ENCODE data around the gene SMC3. TPM values are rescaled to one million over a fixed set of nuclear protein-coding genes. Genes with fewer than 3 reads are reported as not detected.

Gene SMC3
- total and polyA plus RNA-seq, 12 donors, result 11.1 to 23.5 (median 20.0) TPM

- intact Hi-C loops (cut with DNase I), result loop anchor here in 1 of 10 donors (10.0 kb wide), 1 partner anchor 329 kb away; no protein-coding TSS in a partner anchor
- no peak for TF ChIP-seq CTCF (IDR thresholded peaks at IDR 0.05)
- Histone ChIP-seq H3K4me3 (no peak overlapping the region), H3K9me3 (no peaks in the 10 kb centered on the region), H3K4me1 (peaks cover 0 to 47% (median 22%) of the 10 kb centered on the region in 9 donors), H3K27ac (peak overlapping the region in 1 of 10 donors; percentile 4), H3K27me3 (no peaks in the 10 kb centered on the region), H3K36me3 (peaks cover 0 to 78% (median 25%) of the 10 kb centered on the region in 9 donors)
- DNase-seq (no peak), ATAC-seq (no peak)
- WGBS, 2 donors, result 73 to 75% methylated on average over 5 of the region's 5 CpGs
These were observed 8.7 kb downstream of the SMC3 start for GRCh38 chr10:110576220-110576619.

- peaks cover 0 to 40% (median 15%) of the 10 kb centered on the region in 9 donors for H3K4me1 ChIP-seq
- H3K27ac ChIP-seq, result no peak overlapping the region
- intact Hi-C loops (cut with DNase I), result loop anchor here in 1 of 10 donors (10.0 kb wide), 1 partner anchor 328 kb away; no protein-coding TSS in a partner anchor
- WGBS, 2 donors, result 63 to 65% methylated on average over 3 of the region's 3 CpGs
- TF ChIP-seq CTCF (IDR thresholded peaks at IDR 0.05), result no peak
- H3K9me3 ChIP-seq, result no peaks in the 10 kb centered on the region
- ATAC-seq, result no peak
- H3K4me3 ChIP-seq, result no peak overlapping the region
- H3K36me3 ChIP-seq, result peaks cover 0 to 86% (median 33%) of the 10 kb centered on the region in 9 donors
- DNase-seq, result no peak
- H3K27me3 ChIP-seq, result no peaks in the 10 kb centered on the region
These were observed 9.6 kb downstream of the SMC3 start for GRCh38 chr10:110577056-110577455.

- 96 to 98% methylated on average over 3 of the region's 3 CpGs for WGBS, 2 donors
- H3K4me1 ChIP-seq, result no peaks in the 10 kb centered on the region
- no peak overlapping the region for H3K4me3 ChIP-seq
- intact Hi-C loops (cut with DNase I), result no loop called here
- H3K27ac ChIP-seq, result no peak overlapping the region
- peaks cover 0 to 100% (median 70%) of the 10 kb centered on the region in 9 donors for H3K36me3 ChIP-seq
- no peak for DNase-seq
- no peak for TF ChIP-seq CTCF (IDR thresholded peaks at IDR 0.05)
- no peaks in the 10 kb centered on the region for H3K27me3 ChIP-seq
- no peak for ATAC-seq
- H3K9me3 ChIP-seq, result no peaks in the 10 kb centered on the region
These were observed 16.5 kb downstream of the SMC3 start for GRCh38 chr10:110584006-110584405.

- Histone ChIP-seq H3K27me3 (no peaks in the 10 kb centered on the region), H3K4me3 (no peak overlapping the region), H3K36me3 (peaks cover 0 to 100% (median 59%) of the 10 kb centered on the region in 9 donors), H3K4me1 (no peaks in the 10 kb centered on the region), H3K9me3 (no peaks in the 10 kb centered on the region), H3K27ac (no peak overlapping the region)
- DNase-seq (no peak), ATAC-seq (no peak)
- WGBS, 2 donors, result 94 to 97% methylated on average over 5 of the region's 5 CpGs
- TF ChIP-seq CTCF (IDR thresholded peaks at IDR 0.05), result no peak
- intact Hi-C loops (cut with DNase I), result no loop called here
These were observed 24.3 kb downstream of the SMC3 start for GRCh38 chr10:110591760-110592159.

All from heart right ventricle (tissue), 16 donors.